Stimulated activated CD8-positive, alpha-beta memory T cell treated with anti-CD3 and anti-CD28 coated beads, Interleukin-12 subunit alpha, Interleukin-12 subunit beta, amount 100 ng/mL, for 1 hour (primary cell): ENCODE measurements around the gene CAMK2D.

Experiments
- DNase-seq: peaks from one replicate; pipeline ENCODE4 v3.0.0-alpha.2; 2020; ENCODE audit warnings: low read depth

Gene CAMK2D

DNA sequence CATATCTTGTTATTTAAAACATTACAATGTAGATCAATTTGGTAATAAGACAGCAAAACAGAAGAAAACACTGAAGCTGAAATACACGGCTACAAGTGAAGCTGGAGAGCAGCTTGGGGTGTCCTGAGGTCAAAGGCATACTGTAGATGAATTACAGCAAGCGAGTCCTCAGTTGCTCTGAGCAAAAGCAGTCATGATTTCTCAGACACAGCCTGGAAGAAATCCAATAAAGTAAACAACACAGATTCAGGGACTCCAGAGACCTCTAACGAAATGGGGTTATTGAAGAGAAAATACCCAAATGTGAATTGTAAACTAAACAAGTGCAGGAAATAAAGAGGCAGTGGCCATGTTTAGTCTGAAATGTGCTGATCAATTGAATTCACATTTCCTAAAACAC, 324.4 kb downstream of the CAMK2D start:
- no peak for DNase-seq

DNA sequence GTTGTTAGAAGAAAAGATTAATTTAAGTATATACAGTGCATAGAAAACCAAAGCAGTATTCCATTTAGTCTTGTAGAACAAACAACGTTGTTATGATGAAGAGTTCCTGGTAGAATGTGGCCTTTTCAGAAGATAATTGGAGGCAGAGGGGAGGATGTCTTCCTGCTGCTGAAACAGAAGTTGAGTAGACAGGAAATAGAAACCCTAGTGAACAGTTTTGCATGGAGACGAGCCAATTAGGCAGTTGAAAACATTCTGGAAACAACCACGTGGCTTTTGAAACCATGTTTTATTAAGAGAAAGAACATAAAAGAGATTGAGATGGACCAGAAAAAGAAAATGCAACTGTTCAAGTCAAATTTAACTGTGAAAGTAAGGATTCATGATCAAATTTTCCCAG, 325.2 kb downstream of the CAMK2D start:
- DNase-seq: no peak

DNA sequence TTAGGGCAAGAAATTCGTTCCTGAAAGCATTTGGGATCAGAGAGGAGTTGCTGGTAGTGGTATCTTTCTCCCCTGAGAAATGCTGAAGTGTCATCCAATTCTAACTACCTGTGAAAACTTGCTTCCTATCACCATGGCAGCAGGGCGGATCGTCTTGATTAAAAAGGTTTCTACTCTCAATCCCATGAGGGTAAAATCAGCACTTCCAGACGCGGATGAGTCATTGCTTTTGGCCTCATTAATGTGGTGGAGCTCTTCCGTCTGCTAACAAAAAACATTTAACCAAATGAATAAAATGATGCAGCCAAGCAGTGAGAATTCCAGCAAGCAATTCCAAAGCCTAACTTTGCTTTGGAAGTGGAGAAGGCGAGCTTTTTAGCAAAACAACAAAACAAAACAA, 325.6 kb downstream of the CAMK2D start:
- no peak for DNase-seq

DNA sequence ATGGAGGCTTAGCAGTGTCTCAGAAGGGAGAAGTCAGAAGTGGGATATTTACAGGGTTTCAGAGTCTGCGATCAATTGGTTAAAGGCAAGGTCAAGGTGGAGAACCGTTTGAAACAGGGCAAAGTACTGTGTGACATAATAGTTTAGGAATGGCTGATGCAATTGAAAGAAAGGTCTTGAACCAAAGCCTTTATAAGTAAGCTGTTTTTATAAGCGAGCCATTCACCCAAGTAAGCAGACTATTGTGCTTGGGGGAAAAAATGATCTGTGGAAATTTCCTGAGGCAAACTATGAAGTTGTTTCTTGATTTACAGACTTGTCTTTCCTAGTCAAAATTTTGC, 327.3 kb downstream of the CAMK2D start:
- DNase-seq: no peak

DNA sequence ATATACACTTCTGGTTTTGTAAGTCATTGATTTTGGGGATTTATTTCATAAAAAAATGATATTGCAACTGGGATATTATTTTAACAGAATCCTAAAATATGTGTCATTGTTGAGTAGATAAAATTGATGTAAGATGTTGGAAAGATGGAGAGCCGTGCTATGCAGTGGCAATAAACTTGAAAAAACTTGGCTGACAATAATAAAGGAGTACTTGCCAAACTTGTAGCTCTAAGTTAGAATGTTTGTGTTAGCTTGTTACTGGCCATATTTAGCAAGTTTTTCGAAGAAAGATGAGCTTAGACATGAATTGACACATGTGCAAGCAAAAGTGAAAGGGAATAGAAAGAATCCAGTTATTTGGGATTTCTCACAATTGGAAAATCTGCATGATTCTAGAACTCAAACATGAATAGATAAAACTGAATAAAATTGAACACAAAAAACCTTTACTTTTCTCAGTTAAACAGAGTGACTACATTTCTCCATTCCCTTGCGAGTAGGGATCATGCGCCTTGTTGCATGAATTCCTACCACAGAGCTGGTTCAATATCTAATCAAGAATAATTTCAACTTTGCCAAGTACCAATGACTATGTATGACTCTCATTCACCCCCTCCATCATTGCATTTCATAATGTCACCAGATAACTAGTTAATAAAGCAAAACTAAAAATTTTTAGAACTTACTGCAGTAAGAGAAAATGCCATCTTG, 327.8 kb downstream of the CAMK2D start:
- no peak for DNase-seq

DNA sequence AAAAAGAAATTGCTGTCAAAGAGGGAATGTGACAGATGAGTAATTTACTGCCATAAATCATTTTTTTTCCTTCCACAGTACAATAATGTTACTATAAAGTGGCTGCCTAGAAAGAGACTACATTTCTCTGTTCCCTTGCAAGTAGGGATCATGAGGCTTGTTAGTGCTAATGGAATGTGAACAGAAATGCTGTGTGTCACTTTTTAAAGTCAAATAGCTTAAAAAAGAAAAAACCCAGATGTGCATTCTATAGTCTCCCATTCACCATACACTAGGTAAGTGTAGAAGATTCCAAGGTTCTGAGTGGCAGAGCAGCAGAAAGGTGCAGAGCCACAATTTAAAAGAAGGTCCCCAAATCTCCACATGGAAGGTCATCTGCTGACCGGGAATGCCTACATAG, 328.4 kb downstream of the CAMK2D start:
- no peak for DNase-seq

DNA sequence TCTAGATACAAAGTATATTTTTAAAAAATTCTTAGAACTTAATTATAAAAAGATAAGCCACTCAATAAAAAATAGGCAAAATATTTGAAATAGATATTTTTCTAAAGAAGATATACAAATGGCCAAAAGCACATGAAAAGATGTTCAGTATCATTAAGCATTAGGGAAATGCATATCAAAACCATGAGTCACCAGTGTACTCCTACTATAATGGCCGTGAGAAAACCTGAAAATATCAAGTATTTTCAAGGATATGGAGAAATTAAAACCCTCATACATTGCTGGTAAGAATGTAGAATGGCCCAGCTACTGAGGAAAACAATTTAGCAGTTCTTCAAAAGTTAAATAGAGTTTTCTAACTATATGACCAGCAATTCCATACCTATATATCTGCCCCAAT, 337.9 kb downstream of the CAMK2D start:
- DNase-seq: no peak

DNA sequence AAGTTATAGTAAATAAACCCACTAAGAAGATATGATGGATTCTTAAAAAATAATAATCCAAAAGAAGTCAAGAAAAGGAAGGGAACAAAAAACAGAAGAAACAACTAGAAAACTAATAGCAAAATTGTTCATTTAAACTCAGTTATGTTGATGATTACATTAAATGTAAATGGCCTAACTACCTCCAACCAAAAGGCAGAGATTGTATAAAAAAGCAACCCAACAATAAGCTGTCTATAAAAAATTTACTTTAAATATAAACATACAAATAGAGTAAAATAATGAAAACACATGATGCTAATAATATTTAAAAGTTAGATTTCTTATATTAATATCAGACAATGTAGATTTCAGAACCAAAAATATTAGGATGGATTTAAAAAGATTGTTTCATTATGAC, 340.6 kb downstream of the CAMK2D start:
- DNase-seq: no peak

DNA sequence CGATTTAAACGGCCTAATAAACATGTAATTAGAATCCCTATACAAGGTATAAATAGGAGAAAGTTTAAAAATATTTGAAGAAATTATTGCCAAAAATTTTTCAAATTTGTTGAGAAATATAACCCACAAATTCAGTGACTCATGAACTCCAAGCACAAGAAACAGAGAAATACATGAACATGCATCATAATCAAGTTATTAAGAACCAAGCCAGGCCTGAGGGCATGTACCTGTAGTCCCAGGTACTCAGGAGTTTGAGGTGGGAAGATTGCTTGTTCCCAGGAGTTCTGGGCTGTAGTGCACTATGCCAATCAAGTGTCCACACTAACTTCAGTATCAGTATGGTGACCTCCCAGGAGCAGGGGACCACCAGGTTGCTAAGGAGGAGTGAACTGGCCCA, 341.9 kb downstream of the CAMK2D start:
- DNase-seq: no peak

DNA sequence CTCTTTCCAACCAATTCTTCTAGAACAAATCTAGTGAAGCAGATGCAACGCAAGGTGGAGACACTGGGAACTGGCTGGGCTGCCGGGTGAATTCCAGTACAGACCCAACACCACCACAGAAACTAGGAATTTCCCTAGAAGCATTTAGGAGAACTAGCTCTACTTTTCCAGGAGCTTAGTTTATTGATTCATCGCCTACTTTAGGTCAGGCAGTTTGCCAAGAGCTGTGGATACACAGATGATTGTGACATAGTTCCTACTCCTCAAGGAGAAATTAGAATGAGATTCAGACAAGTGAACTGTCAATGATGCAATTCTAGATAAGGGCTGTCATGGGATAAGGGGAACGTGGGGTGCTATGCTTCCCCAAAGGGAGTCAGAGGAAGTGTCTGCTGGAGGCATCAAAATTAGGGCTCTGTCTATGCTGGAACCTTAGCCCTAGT, 350.0 kb downstream of the CAMK2D start:
- DNase-seq: no peak

DNA sequence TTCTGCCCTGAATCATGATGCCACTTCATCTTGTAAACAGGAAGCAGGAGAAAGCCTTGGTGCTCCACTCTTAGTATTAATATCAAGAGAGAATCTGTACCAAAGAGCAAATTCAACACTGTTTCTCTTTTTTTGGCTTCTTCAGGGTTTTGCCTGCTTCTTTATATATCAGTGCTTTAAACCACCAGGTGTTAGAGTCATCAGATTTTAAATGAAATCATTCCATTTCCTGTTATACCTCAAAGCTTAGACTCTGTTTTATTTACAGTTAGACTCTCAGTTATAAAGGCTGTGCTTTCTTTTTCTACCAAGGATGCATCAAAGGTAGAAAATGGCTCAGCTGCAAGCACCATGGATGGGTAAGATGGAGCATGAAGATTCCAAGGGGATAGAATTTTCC, 350.9 kb downstream of the CAMK2D start:
- no peak for DNase-seq

DNA sequence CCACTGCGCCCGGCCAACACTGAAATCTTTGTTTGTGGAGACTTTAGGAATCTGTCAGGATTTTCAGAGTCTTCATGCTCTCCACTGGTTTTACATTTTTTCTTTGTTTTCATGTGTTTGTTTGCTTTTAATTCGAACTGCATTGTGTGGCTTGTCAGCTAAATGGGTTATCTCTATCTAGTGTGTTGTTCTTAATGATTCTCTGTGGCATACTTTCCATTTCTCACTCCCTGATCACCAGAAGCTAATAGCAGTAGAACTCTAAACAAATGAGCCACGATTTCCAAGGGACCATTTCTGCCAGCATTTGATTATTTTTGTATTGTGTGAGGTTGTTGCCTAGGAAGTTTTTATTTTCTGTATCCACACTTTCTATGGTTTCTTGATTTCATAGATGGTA, 352.4 kb downstream of the CAMK2D start:
- DNase-seq: no peak

DNA sequence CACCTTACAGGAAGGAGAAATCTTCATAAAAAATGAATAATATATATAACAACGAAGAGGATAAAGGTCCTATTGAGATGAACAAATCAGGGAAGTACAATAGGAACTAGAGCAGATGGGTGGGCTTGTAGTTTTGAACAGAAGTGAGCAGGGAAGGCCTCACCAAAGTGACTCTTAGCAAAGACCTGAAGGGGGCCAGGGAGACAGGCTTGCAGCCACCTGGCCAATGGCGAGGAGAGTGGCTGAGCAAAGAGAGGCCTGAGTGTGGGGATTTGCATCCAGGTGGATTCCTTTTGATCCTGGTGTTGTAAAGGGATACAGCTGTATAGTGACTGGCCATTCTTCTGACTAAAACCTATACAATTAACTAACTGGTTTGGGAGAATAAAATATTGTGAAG, 354.1 kb downstream of the CAMK2D start:
- DNase-seq: no peak

DNA sequence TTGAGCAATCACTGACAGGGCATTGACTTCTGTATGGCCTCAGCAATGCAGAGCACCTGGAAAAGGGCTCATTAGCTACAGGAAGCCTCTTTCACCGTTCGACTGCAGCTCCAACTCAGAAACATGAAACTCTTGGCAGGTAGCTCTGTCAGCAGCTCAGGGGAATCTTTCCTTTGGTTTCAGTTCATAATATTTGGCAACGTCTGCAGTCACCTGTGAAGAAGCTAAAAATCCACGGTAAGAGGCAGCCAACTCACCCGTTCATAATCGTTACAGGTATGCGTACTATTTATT, 354.9 kb downstream of the CAMK2D start:
- DNase-seq: no peak

DNA sequence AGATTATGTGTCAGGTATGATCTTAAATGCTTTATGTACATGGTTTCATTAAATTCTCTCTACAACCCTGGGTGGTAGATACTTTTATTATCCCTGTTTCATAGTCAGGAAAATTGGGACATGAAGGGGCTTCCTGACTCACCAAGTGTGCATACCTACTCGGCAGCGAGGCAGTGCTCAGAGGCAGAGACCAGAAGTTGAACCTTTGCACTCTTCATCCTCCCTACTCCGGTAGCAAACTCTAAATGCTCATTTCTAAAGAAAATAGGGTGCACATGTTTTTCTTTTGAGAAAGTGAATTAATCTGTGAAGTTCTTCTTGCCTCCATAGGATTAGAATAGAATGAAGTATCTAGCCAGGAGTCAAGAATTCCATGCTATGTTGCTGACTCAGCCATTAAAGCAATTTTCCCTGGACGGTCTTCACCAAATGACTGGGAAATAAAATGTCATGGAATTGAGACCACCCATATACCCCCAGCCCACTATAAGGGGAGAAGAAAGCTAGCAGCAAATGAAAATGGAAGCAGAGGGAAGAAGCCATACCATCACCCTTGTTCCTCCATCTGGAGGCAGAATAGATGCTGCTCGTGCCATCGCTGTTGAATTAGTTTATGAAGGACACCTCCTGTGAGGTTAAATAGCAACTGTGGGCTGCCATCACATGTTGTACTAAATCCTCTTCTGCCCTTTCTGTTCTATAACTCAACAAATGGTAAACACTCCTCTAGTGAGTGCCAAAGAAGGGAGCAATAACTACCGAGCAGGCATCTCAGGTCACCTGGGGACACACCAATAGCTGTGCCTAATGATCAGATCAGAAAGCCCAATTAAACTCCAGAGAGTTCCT, 355.4 kb downstream of the CAMK2D start:
- no peak for DNase-seq

DNA sequence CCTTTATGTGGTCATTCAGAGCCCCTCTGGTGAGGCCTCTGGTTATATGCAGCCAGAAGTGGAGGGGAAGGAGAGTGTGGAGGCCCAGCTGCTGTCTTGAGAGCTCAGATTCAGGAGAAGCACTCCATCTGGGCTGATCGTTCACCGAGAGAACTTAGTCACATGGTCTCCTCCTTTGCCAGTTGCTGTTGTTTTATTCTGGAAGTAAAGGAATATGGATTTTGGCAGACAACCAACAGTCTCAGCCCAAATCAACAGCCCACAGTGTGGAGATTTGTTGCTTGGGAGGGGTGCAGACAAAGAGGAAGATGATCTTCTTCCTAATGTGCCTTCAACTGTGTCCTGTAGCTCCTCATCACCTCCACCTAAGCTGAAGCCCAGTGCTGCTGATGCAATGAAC, 356.7 kb downstream of the CAMK2D start:
- no peak for DNase-seq

DNA sequence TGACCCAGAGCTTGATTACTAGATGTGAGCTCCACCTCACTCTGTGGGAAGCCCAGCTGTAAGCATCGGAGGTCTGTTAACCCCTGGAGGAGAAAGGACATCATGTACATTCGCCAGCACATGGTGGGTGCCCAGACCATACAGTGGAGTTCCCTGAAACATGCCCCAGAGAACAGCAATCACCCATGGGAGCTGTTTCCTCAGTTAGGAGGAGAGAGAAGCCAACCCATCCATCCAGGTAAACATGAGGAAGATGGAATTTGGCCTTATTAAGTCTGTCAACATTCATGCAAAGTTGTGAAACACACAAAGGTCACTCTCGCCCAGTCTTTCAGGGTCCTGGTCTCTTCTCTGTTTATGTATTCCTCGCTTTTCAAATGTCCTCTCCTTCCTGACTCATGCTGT, 357.4 kb downstream of the CAMK2D start:
- no peak for DNase-seq
